Head of caudate nucleus (tissue), 42 donors: ENCODE measurements around the gene ADAM12.
A peak's percentile ranks its signal among the peaks of the same experiment; 100 is the strongest.
"Not testable (repeated sequence)": the region's sequence is repeated elsewhere in the genome, so short reads cannot be mapped to it uniquely, and the experiment has no call there.

Source experiments
- DNase-seq, 42 donors: peaks; one replicate each; pipeline versions ENCODE4 v3.0.0 to v3.0.0-alpha.2; 2020 to 2021; ENCODE audit warnings: mixed read lengths in 7 of 42
- intact Hi-C: fragments of 100-400 bp; cut with DNase I; formaldehyde crosslinking; loops from one replicate; pipeline ENCODE4 v1.15.0; 2022

Gene ADAM12

DNA sequence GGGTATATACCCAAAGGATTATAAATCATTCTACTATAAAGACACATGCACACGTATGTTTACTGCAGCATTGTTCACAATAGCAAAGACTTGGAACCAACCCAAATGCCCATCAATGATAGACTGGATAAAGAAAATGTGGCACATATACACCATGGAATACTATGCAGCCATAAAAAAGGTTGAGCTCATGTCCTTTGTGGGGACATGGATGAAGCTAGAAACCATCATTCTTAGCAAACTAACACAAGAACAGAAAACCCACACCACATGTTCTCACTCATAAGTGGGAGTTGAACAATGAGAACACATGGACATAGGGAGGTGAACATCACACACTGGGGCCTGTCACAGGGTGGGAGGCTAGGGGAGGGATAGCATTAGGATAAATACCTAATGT is 215.5 kb downstream of the ADAM12 start:
- intact Hi-C loops, DNase-seq: not testable (repeated sequence)

- intact Hi-C loops, result no loop called here
These were observed 216.7 kb downstream of the ADAM12 start for GRCh38 chr10:126171555-126171954.

DNA sequence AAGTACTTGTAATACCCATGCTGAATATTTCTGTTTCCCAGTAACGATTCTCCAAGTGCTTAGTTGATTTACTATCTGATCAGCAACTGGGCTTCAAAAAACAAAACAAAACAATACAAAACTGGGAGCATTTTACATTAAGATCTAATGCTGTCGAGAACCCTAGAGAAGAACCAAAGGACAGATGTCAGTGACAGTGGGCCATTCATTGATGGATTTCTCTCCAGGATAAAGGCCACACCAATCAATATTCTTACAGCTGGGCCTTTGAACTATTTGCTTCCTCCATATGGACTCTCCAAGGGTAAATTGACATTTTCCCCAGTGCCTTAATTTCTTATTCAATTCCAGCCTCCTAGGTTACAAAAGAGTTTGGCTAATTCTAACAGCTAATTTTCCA is 217.5 kb downstream of the ADAM12 start:
- peak in 1 of 42 donors; percentile 12 for DNase-seq
- intact Hi-C loops, result no loop called here

More at GRCh38 chr10:126171555-126171954, 216.7 kb downstream of the ADAM12 start:
- DNase-seq, result peak in 1 of 42 donors; percentile 27

- DNase-seq, result peak in 11 of 42 donors; percentile 18 to 78 (median 45)
- intact Hi-C loops, result no loop called here
These were observed 217.9 kb downstream of the ADAM12 start for GRCh38 chr10:126170371-126170770.

DNA sequence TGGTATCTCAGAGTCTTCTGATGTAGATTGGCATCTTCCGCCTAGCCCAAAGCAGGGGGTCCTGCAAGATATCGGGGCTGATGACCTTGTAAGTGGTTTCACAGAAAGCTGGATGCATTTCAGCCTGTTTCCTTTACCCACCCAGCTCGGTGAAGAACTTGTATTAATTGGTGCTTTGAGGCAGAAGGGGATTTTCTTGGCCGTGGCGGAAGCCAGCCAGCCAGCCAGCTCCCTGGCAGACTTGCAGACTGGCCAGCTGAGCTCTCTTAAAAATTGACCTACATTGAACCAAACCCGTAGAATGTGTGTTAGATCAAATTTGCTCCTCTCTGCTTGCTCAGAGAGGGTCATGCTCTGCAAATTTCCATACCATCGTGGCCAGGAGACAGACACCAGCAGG is 218.4 kb downstream of the ADAM12 start:
- DNase-seq, result peak in 21 of 42 donors; percentile 22 to 64 (median 45)
- intact Hi-C loops, result no loop called here

DNA sequence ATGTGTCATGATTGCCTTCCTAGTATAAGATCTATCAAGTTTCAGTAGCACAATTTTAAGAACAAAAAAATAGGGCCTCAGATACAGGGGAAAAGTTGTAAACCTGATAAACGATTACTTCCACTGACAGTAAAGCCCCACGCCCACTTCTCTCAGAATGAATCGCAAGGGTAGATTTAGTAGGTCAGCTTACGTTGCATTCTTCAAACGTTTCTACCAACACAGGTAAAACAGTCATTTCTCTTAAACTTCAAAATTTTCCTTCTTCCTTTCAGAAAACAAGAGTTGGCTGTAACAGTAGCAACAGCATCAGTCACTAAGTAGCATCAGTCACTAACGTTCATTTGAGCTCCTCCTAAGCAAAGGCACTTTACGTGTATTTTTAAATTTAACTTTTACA is 221.5 kb downstream of the ADAM12 start:
- intact Hi-C loops, result no loop called here
- DNase-seq, result peak in 1 of 42 donors; percentile 16

DNA sequence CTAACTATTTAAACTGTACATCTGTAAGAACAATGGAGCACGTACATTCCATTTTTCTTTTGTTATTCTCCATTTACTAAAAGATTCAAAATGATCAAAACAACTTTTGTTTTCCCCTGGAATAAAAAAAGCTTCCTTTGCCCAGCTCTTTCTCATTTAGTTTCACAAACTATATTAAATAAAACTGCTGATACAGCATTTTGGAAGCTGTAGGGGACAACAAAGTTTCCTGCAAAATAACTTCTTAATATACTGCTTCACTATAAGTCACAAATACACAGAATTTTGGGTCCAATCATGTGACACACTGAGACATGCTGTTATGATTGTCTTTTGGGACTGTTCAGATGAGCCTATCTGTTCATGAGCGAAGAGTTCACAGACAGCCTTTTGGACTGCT is 222.4 kb downstream of the ADAM12 start:
- intact Hi-C loops, result no loop called here
- DNase-seq, result no peak

DNA sequence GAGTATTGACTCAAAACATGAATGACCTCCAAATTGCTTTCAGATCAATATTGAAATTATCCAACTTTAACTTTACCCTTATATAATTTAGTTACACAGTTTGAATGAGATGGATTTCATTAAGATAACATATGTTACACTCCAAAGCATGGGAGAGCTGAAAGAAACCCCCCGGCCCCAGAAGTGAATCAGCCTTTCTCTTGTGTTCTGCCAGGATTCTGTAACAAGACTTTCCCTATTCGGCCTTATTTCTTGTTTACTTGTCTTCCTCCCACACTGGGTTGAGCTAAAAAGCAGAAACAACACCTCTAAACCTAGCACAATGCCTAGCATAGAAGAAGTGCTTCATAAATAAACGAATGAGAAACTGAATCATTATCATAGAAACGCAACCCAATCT is 224.8 kb downstream of the ADAM12 start:
- intact Hi-C loops, result no loop called here
- DNase-seq, result no peak

- intact Hi-C loops, result no loop called here
- no peak for DNase-seq
These were observed 226.6 kb downstream of the ADAM12 start for GRCh38 chr10:126161691-126162090.

DNA sequence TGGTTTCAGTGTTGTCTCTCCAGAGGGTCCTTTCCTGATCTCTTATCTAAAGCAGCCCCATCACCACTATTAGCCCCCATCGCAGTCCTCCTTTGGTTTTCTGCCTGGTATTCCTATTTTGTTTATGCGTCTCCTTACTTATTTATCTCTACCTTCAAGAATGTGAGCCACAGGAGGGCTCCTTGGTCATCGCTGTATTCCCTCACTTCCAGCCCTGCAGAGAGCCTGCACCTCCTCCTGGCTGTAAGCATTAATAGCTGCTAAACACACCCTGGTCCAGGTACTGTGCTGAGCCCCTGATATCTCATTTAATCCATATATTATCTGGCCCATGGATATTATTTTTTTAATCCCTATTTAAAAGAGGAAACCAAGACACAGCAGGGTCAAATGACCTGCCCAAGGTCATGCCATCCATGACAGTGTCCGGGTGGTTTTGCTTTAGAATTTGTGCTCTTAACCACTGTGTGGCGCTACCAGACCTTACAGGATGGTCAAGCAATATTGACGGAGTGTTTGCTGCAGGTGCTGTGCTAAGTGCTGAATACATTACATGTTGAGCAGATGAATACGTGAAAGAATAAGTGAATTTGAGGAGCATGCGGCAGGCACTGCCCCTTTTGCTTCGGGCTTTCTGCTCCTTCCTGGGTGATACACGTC is 227.2 kb downstream of the ADAM12 start:
- peak in 1 of 42 donors; percentile 11 for DNase-seq
- intact Hi-C loops, result no loop called here

- no peak for DNase-seq
- intact Hi-C loops, result no loop called here
These were observed 227.7 kb downstream of the ADAM12 start for GRCh38 chr10:126160571-126160970.

- intact Hi-C loops, result loop anchor here (5.0 kb wide), 1 partner anchor 166 kb away; no protein-coding TSS in a partner anchor
These were observed 230.0 kb downstream of the ADAM12 start for GRCh38 chr10:126158133-126158892.

DNA sequence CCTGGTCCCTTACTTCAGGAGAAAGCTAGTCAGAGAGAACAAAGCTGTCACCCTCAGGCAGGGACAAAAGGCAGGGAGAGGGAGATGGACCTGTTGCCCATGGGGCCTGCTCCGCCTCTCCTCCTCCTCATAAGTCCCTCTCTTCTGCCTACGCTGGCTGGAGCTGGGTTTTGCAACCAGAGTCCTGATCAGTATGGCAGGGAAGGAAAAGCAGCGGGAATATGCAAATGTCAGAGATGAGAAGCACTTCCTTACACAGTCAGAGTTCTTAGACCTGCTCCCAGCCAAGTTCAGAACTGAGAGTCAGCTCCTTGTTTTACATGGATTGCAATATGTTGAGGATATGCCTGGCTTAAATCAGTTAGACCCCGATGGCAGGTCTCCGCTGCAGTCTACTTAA is 231.1 kb downstream of the ADAM12 start:
- DNase-seq, result no peak
- intact Hi-C loops, result loop anchor here (5.0 kb wide), 1 partner anchor 165 kb away; no protein-coding TSS in a partner anchor

More at GRCh38 chr10:126158133-126158892, 230.0 kb downstream of the ADAM12 start:
- DNase-seq, result peak in 39 of 42 donors; percentile 27 to 86 (median 60)

DNA sequence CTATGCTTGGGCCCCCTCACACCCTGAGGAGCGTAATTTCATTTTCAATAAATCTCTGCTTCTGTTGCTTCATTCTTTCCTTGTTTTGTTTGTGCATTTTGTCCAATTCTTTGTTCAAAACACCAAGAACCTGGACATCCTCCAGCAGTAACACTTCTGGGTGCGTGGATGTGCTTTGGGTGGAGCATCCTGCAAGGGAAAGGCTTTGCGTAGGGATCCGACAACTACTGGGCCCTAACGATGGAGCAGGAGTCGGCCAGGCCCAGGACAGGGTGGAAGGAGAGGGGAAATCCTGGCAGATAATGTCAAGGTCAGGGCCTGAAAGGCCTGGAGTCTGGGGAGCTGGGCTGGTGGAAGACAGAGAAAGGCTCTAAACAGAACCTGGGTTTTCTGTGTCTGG is 231.8 kb downstream of the ADAM12 start:
- no peak for DNase-seq

GRCh38 chr10:126156012-126156411 is 232.3 kb downstream of the ADAM12 start:
- intact Hi-C loops, result loop anchor here (5.0 kb wide), 1 partner anchor 164 kb away; no protein-coding TSS in a partner anchor
- peak in 2 of 42 donors; percentile 27 to 28 for DNase-seq

More for the DNA sequence above, 231.8 kb downstream of the ADAM12 start:
- intact Hi-C loops, result loop anchor here (5.0 kb wide), 1 partner anchor 164 kb away; no protein-coding TSS in a partner anchor

DNA sequence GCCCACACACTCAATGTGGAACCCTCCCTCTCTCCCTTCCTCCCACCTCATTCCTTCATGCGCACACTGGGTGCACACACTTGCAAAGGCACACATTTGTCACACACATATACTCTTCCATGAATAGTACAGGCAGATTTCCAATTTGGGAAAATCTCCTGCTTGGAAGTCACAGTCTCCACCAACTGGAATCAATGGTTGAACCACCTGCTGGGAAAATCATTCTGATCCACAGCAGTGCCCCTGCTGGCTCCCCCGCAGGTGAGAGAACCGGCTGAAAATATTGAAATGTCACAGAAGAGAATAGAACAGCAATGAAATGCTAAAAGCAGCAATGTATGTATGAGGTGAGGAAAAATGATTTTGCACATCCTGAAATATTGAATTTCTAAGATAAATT is 232.7 kb downstream of the ADAM12 start:
- intact Hi-C loops, result loop anchor here (5.0 kb wide), 1 partner anchor 163 kb away; no protein-coding TSS in a partner anchor
- peak in 2 of 42 donors; percentile 24 to 29 for DNase-seq

DNA sequence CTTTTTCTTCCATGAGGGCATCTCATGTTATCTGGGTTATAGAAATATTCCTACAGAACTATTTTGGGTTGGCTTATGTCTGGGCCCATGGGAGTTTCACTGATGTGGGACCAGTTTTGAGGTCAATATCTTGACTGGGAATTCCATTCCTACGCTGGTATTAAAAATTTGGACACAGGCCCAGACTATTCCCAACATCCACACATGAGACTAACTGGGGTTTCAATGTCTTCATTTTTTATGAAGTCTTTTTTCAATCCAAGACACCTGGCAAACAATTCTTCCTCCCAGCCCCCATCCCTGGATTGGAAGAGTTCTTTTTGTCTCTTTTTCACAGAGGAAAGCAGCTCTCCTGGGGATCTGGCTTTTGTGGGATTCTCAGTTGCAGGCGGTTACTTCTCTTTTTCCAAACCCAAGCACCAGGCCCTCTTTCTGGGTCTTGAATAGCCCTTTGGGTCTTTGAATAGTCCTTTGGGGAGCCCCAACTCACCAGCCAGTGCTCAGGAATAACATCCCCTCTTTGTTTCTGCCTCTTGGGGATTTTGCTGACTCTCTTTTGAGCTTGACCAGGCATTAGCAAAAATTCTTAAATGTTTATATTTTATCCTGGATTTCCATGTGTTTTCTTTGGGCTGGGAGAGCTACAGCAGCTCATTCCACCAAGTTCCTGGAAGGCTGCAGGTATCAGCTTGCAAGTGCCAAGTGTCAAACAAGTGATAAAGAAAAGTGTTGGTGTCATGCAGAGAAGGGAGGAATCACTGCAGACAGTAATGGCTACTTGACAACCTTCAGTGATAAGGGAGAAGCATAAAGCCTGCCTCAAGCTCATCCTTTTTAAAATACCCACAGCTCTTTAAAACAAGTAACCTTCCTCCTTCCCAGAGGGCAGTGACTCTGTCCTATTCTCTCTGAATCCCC is 234.3 kb downstream of the ADAM12 start:
- no peak for DNase-seq
- intact Hi-C loops, result no loop called here

- peak in 2 of 42 donors; percentile 34 to 39 for DNase-seq
- intact Hi-C loops, result no loop called here
These were observed 240.2 kb downstream of the ADAM12 start for GRCh38 chr10:126147866-126148587.
